Nucleus accumbens (tissue), 56 donors: Measurements from ENCODE around the gene PTPRF.
"Not testable (repeated sequence)": the region's sequence is repeated elsewhere in the genome, so short reads cannot be mapped to it uniquely, and the experiment has no call there.

Source experiments
- DNase-seq, 56 donors: peaks; one replicate each; lab custom pipeline; 2025; lab: John Stamatoyannopoulos, UW

PTPRF gene

GRCh38 chr1:43536196-43536863 lies 5.6 kb downstream of the PTPRF start:
- no peak for DNase-seq

- DNase-seq = no peak
Observed at GRCh38 chr1:43536864-43537358, 6.2 kb downstream of the PTPRF start.

GRCh38 chr1:43537423-43538142 lies 6.9 kb downstream of the PTPRF start:
- DNase-seq = no peak

GRCh38 chr1:43538143-43538487 lies 7.4 kb downstream of the PTPRF start:
- no peak for DNase-seq

GRCh38 chr1:43538969-43539368 lies 8.3 kb downstream of the PTPRF start:
- no peak for DNase-seq

- DNase-seq = no peak
Observed at GRCh38 chr1:43539726-43540434, 9.2 kb downstream of the PTPRF start.

- peak in 43 of 56 donors; percentile 23 to 74 (median 49) for DNase-seq
Observed at GRCh38 chr1:43540653-43541071, 10.0 kb downstream of the PTPRF start.

- peak in 1 of 56 donors; percentile 35 for DNase-seq
Observed at GRCh38 chr1:43541141-43541540, 10.5 kb downstream of the PTPRF start.

- peak in 55 of 56 donors; percentile 18 to 96 (median 87) for DNase-seq
Observed at GRCh38 chr1:43541721-43542401, 11.2 kb downstream of the PTPRF start.

- no peak for DNase-seq
Observed at GRCh38 chr1:43542527-43543458, 12.1 kb downstream of the PTPRF start.

- DNase-seq = no peak
Observed at GRCh38 chr1:43543567-43543966, 12.9 kb downstream of the PTPRF start.

GRCh38 chr1:43545339-43545694 lies 14.6 kb downstream of the PTPRF start:
- no peak for DNase-seq

GRCh38 chr1:43545695-43546387 lies 15.2 kb downstream of the PTPRF start:
- peak in 51 of 56 donors; percentile 17 to 91 (median 68) for DNase-seq

- DNase-seq = no peak
Observed at GRCh38 chr1:43546388-43547100, 15.9 kb downstream of the PTPRF start.

GRCh38 chr1:43547538-43548072 lies 16.9 kb downstream of the PTPRF start:
- DNase-seq = peak in 37 of 56 donors; percentile 21 to 75 (median 50)

- no peak for DNase-seq
Observed at GRCh38 chr1:43548285-43549271, 17.9 kb downstream of the PTPRF start.

GRCh38 chr1:43549394-43549793 lies 18.7 kb downstream of the PTPRF start:
- not testable (repeated sequence) for DNase-seq
